Measurements from ENCODE around the gene SCT. TPM values are rescaled to one million over a fixed set of nuclear protein-coding genes. Genes with fewer than 3 reads are reported as not detected.

Gene SCT
- total and polyA plus RNA-seq, 2 experiments from 2014 or later = 4.3 to 8.9 TPM

DNA sequence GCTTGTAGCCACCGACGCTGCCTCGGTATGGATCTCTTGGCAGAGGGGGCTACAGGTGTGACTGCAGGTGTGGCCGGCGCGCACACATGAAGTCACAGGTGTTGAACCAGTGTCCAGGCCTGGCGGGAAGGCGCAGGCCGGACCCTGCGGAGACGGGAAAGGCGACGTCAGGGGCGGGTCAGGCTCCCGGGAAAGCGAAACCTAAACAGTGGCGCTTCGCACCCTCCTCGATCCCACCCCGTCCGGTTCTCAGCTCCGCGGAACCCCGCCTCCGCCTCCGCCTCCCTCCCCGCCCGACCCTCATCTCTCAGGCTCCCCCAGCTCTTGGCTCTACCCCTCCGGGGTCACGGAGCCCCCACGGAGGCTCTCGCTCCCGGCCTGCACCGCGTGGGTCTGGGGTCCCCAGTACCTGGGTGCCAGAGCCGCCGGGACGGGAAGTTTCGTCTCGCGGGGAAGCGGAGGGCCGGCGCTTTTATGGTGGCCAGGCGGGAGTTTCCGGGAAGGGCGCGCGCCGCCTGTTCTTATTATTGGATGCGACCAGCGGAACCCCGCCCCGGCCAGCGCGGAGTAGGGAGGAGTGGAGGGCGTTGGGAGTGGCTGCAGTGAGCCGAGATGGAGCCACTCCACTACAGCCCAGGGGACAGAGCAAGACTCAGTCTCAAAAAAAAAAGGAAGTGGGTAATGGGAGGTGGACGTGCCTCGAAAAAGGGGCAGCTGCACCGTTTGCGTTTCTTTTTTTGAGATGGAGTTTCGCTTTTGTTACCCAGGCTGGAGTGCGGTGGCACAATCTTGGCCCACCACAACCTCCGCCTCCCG, 11.3 kb downstream of the SCT start, which contains the start of gene IRF7:
IRF7 (minus strand) TSS at position 447 of the 816 bp plus-strand sequence. CDS start 586 bp downstream, outside the sequence.
- H3K27ac ChIP-seq = peak within 1 kb of the TSS; percentile 64
- TF ChIP-seq, protein P1, sequence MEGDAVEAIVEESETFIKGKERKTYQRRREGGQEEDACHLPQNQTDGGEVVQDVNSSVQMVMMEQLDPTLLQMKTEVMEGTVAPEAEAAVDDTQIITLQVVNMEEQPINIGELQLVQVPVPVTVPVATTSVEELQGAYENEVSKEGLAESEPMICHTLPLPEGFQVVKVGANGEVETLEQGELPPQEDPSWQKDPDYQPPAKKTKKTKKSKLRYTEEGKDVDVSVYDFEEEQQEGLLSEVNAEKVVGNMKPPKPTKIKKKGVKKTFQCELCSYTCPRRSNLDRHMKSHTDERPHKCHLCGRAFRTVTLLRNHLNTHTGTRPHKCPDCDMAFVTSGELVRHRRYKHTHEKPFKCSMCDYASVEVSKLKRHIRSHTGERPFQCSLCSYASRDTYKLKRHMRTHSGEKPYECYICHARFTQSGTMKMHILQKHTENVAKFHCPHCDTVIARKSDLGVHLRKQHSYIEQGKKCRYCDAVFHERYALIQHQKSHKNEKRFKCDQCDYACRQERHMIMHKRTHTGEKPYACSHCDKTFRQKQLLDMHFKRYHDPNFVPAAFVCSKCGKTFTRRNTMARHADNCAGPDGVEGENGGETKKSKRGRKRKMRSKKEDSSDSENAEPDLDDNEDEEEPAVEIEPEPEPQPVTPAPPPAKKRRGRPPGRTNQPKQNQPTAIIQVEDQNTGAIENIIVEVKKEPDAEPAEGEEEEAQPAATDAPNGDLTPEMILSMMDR (IDR thresholded peaks at IDR 0.05; ENCODE audit: low read depth, low read length) = no peak
- H3K4me3 ChIP-seq = peak within 1 kb of the TSS; percentile 70
- peaks cover 15% of the 10 kb centered on the region for H3K4me1 ChIP-seq (ENCODE audit: low read depth)
- peak; percentile 94 to 96 for DNase-seq (ENCODE audit: low read depth in 1 of 2, low spot score in 1 of 2)
- no peaks in the 10 kb centered on the region for H3K9me3 ChIP-seq (ENCODE audit: low read depth)
- H3K36me3 ChIP-seq = peaks cover 19% of the 10 kb centered on the region
- H3K27me3 ChIP-seq = no peaks in the 10 kb centered on the region

DNA sequence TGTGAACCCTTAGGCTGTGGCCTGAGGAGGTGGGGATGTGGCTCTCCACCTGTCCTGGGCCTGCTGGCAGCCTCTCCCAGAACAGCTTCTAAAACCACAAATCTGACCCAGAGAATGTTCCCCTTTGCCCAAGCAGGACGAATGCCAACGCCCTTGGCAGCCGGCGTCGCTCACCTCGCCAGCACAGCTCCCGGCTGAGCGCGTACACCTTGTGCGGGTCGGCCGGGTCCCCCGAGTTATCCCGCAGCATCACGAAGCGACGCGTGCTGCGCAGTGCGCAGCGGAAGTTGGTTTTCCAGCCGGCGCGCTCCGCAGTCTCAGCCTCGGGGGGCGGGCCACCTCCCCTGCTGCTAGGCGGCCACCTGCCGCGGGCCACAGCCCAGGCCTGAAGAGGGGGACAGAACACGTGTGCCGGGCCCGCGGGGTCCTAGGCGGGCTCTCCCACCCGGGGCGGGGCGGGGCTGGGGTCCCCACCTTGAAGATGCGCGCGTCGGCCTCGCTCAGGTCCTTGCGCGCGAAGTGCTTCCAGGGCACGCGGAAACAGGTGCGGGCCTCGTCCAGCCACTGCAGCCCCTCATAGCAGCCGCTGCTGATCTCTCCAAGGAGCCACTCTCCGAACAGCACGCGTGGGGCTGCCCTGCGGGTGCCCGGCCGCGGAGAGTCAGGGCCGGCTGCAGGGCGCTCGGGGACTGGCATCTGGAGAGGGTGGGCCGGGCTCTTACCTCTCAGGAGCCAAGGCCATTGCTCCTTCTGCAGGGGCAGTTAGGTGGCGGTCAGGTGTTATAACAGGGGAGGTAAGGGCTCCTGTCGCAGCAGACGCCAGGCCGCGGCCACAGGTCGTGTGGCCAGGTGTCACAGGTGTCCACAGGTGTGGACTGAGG, 12.1 kb downstream of the SCT start:
- no peaks in the 10 kb centered on the region for H3K27me3 ChIP-seq
- TF ChIP-seq, protein P1 (IDR thresholded peaks at IDR 0.05; ENCODE audit: low read depth, low read length) = no peak
- H3K27ac ChIP-seq = peak overlapping the region; percentile 64
- peaks cover 28% of the 10 kb centered on the region for H3K36me3 ChIP-seq
- peaks cover 15% of the 10 kb centered on the region for H3K4me1 ChIP-seq (ENCODE audit: low read depth)
- peak overlapping the region; percentile 70 for H3K4me3 ChIP-seq
- H3K9me3 ChIP-seq (ENCODE audit: low read depth) = no peaks in the 10 kb centered on the region
- no peak for DNase-seq (ENCODE audit: low read depth in 1 of 2, low spot score in 1 of 2)

DNA sequence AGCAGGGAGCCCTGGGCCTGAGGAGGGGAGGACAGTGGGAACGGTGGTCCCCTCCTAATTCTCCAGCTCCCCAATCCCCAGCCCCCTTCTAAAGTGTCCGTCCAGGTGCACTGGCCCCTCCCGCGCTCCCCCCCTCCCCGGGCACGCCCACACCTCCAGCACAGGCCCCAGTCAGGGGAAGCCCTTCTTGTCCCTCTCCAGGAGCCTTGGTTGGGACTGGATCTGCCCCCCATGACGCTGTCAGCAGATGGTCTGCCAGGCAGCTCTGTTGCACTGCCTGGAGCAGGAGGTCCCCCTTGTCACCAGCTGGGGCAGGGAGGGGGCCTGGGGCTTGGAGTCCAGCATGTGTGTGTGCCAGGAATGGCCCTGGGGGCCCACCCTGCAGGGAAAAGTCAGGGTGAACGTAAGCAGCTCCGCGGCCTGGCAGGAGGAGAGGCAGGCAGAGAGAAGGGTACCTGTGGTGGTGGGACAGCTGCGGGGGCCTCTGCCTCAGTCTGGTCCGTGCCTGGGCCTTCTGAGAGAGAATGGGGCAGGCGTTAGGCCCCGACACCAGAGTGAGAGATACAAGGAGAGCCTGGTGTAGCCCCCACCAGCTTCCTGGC, 12.9 kb downstream of the SCT start:
- TF ChIP-seq, protein P1 (IDR thresholded peaks at IDR 0.05; ENCODE audit: low read depth, low read length) = no peak
- Histone ChIP-seq H3K27me3 (no peaks in the 10 kb centered on the region), H3K27ac (no peak overlapping the region), H3K4me1 (ENCODE audit: low read depth) (peaks cover 15% of the 10 kb centered on the region), H3K4me3 (no peak overlapping the region), H3K9me3 (ENCODE audit: low read depth) (no peaks in the 10 kb centered on the region), H3K36me3 (peaks cover 34% of the 10 kb centered on the region)
- DNase-seq (ENCODE audit: low read depth in 1 of 2, low spot score in 1 of 2) = no peak

DNA sequence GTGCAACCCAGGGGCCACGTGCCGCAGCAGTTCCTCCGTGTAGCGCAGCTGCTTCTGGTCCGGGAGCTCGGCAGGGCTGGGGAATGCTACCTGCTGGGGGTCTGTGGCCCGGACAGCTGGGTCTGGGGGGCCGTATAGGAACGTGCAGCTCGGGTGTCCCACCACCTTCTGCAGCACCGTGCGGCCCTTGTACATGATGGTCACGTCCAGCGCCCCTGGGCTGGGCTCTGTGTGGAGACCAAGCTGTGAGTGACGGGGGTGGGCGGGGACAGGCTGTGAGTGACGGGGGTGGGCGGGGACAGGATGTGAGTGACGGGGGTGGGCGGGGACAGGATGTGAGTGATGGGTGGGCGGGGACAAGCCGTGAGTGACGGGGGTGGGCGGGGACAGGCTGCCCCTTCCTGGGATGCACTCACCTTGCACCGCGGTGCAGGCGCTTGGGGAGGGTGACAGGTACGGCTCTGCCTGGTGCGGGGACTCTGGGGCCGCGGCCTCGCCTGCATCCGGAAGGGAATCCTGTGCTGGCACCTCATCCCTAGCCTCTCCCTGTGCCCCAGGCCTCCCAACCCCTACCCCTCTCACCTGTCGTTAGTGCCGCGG, 13.5 kb downstream of the SCT start:
- Histone ChIP-seq H3K9me3 (ENCODE audit: low read depth) (no peaks in the 10 kb centered on the region), H3K4me3 (no peak overlapping the region), H3K4me1 (ENCODE audit: low read depth) (peaks cover 15% of the 10 kb centered on the region), H3K27me3 (no peaks in the 10 kb centered on the region), H3K36me3 (peaks cover 39% of the 10 kb centered on the region), H3K27ac (no peak overlapping the region)
- TF ChIP-seq, protein P1 (IDR thresholded peaks at IDR 0.05; ENCODE audit: low read depth, low read length) = no peak
- peak; percentile 55 to 80 for DNase-seq (ENCODE audit: low read depth in 1 of 2, low spot score in 1 of 2)

DNA sequence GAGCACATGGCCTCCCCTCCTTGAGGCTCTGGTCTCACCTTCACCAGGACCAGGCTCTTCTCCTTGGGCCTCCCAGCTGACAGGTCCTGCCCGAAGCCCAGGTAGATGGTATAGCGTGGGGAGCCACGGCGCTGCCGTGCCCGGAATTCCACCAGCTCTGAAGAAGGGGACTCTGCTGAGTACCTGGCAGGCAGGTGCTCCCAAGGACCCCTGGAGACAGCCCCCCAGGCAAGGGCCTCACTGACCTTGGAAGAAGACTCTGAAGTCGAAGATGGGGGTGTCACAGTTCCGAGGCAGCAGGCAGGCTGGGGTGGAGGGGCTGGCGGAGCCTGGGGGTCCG, 14.1 kb downstream of the SCT start:
- Histone ChIP-seq H3K27ac (no peak overlapping the region), H3K27me3 (no peaks in the 10 kb centered on the region), H3K9me3 (ENCODE audit: low read depth) (no peaks in the 10 kb centered on the region), H3K4me3 (no peak overlapping the region), H3K4me1 (ENCODE audit: low read depth) (peaks cover 15% of the 10 kb centered on the region), H3K36me3 (peaks cover 42% of the 10 kb centered on the region)
- DNase-seq (ENCODE audit: low read depth in 1 of 2, low spot score in 1 of 2) = no peak
- TF ChIP-seq, protein P1 (IDR thresholded peaks at IDR 0.05; ENCODE audit: low read depth, low read length) = no peak

Measured in cardiac muscle cell (in vitro differentiated cells and primary cell).